Upper lobe of left lung (tissue), 6 donors: Measurements from ENCODE around the gene ADAT1. TPM values are rescaled to one million over a fixed set of nuclear protein-coding genes. Genes with fewer than 3 reads are reported as not detected.

Source experiments
- ATAC-seq, 2 donors: fragments of 200-7000 bp; cut with Tn5 transposase; one replicate each; pipeline ENCODE4 v1.9.1; 2022; ENCODE audit warnings: mild to moderate bottlenecking in 2 of 2, moderate library complexity in 2 of 2; ENCODE audit not compliant: low FRiP score in 2 of 2
- DNase-seq, 2 donors: peaks; one replicate each; pipeline ENCODE4 v3.0.0-alpha.2; 2019 to 2020
- H3K27ac ChIP-seq, 4 donors: fragments of 200-600 bp; sonication (generic); one replicate each; pipeline ENCODE4 v1.5.1; 2016 to 2019
- H3K27me3 ChIP-seq, 4 donors: fragments of 200-600 bp; sonication (generic); one replicate each; pipeline ENCODE4 v1.5.1; 2017 to 2019
- H3K36me3 ChIP-seq, 4 donors: fragments of 200-600 bp; sonication (generic); one replicate each; pipeline ENCODE4 v1.5.1; 2016 to 2019
- H3K4me1 ChIP-seq, 4 donors: fragments of 200-600 bp; sonication (generic); one replicate each; pipeline ENCODE4 v1.5.1; 2018 to 2019
- H3K4me3 ChIP-seq, 4 donors: fragments of 200-600 bp; sonication (generic); one replicate each; pipeline ENCODE4 v1.5.1; 2017 to 2019; ENCODE audit warnings: mild to moderate bottlenecking in 2 of 4, moderate library complexity in 1 of 4
- H3K9me3 ChIP-seq, 4 donors: fragments of 200-600 bp; sonication (generic); one replicate each; pipeline ENCODE4 v1.5.1; 2018 to 2019
- CTCF ChIP-seq, 6 experiments: fragments of 450-650 bp in 4 of 6; fragments of 200-600 bp in 2 of 6; sonication (generic) in 2 of 6; IDR thresholded peaks; one replicate each; pipeline ENCODE4 v1.5.1; 2016 to 2019; ENCODE audit warnings: antibody characterized with exemption in 6 of 6
- EP300 ChIP-seq, 4 donors: sonication (generic); formaldehyde crosslinking; IDR thresholded peaks; one replicate each; pipeline ENCODE4 v1.5.1; 2017; ENCODE audit warnings: antibody characterized with exemption in 4 of 4, control low read depth in 2 of 4
- POLR2A ChIP-seq, 4 donors: fragments of 450-650 bp; IDR thresholded peaks; one replicate each; pipeline ENCODE4 v1.5.1; 2016 to 2017; ENCODE audit warnings: antibody characterized with exemption in 4 of 4, mild to moderate bottlenecking in 2 of 4
- POLR2AphosphoS5 ChIP-seq, 2 donors: sonication (generic); formaldehyde crosslinking; IDR thresholded peaks; one replicate each; pipeline ENCODE4 v1.5.1; 2017; ENCODE audit warnings: antibody characterized with exemption in 2 of 2
- WGBS, 2 donors: methylation state at CpG; one replicate each; pipeline ENCODE4 v1.1.5; 2017 to 2018; 5-methylcytosine and 5-hydroxymethylcytosine counted together
- total RNA-seq, 6 donors: library from RNA; depleted of rRNA in 4 of 6; stranded (reverse); fragments of >200 nt in 4 of 6; gene quantifications; one replicate each; pipeline versions ENCODE4 v1.1.0 to v1.2.1, GENCODE V29; 2016 to 2021
- donor health status: DM: no; HTN: no; CAD: no; lungs with moderate emphysema.
- donor health status: DM: no; HTN: yes; CAD: no; lungs with severe emphysema.

ADAT1 gene
- total RNA-seq, result 10 to 100 TPM; 30.6 to 77.5 (median 46.7) TPM

- H3K4me3 ChIP-seq, result peak within 1 kb of the TSS; percentile 69 to 82 (median 78)
- no peaks in the 10 kb centered on the region for H3K27me3 ChIP-seq
- no peaks in the 10 kb centered on the region for H3K9me3 ChIP-seq
- peaks cover 0 to 40% (median 15%) of the 10 kb centered on the region in 4 donors for H3K36me3 ChIP-seq
- TF ChIP-seq POLR2A (IDR thresholded peaks at IDR 0.05), result peak in 3 of 4 donors; percentile 61 to 86 (median 81)
- peak in 1 of 6 experiments; percentile 6 for TF ChIP-seq CTCF (IDR thresholded peaks at IDR 0.05)
- no peak for TF ChIP-seq EP300 (IDR thresholded peaks at IDR 0.05)
- peak; percentile 93 to 94 for TF ChIP-seq POLR2AphosphoS5 (IDR thresholded peaks at IDR 0.05)
- DNase-seq (peak; percentile 97 to 99), ATAC-seq (peak; percentile 96 to 98)
- peak within 1 kb of the TSS; percentile 89 to 96 (median 93) for H3K27ac ChIP-seq
- 0% methylated on average over 23 to 44 of the region's 62 CpGs for WGBS, 2 donors
- peaks cover 15 to 23% (median 21%) of the 10 kb centered on the region in 4 donors for H3K4me1 ChIP-seq
Observed at GRCh38 chr16:75622761-75623605, at the start of gene ADAT1. ADAT1 (minus strand) TSS chr16:75623281; CDS start chr16:75620799, 2,482 bp downstream.

GRCh38 chr16:75667503-75667902 lies 44.4 kb upstream of the ADAT1 start:
- no peaks in the 10 kb centered on the region for H3K9me3 ChIP-seq
- DNase-seq (no peak), ATAC-seq (no peak)
- H3K36me3 ChIP-seq, result no peaks in the 10 kb centered on the region
- no peaks in the 10 kb centered on the region for H3K27me3 ChIP-seq
- no peak overlapping the region for H3K4me3 ChIP-seq
- no peaks in the 10 kb centered on the region for H3K4me1 ChIP-seq
- no peak overlapping the region for H3K27ac ChIP-seq
- TF ChIP-seq EP300 (IDR thresholded peaks at IDR 0.05) (no peak), POLR2AphosphoS5 (IDR thresholded peaks at IDR 0.05) (no peak), CTCF (IDR thresholded peaks at IDR 0.05) (no peak), POLR2A (IDR thresholded peaks at IDR 0.05) (no peak)

GRCh38 chr16:75660726-75661302 lies 37.7 kb upstream of the ADAT1 start:
- Histone ChIP-seq H3K27me3 (no peaks in the 10 kb centered on the region), H3K4me3 (no peak overlapping the region), H3K27ac (no peak overlapping the region), H3K4me1 (peaks cover 0 to 3% (median 0%) of the 10 kb centered on the region in 4 donors), H3K36me3 (peaks cover 24 to 49% (median 31%) of the 10 kb centered on the region in 4 donors), H3K9me3 (no peaks in the 10 kb centered on the region)
- ATAC-seq, result no peak
- TF ChIP-seq EP300 (IDR thresholded peaks at IDR 0.05) (no peak), CTCF (IDR thresholded peaks at IDR 0.05) (no peak), POLR2A (IDR thresholded peaks at IDR 0.05) (no peak), POLR2AphosphoS5 (IDR thresholded peaks at IDR 0.05) (no peak)
- WGBS, 2 donors, result 72 to 78% methylated on average over 4 of the region's 4 CpGs
- no peak for DNase-seq

GRCh38 chr16:75660321-75660720 lies 37.2 kb upstream of the ADAT1 start:
- ATAC-seq (no peak), DNase-seq (no peak)
- H3K4me1 ChIP-seq, result peaks cover 0 to 3% (median 0%) of the 10 kb centered on the region in 4 donors
- H3K36me3 ChIP-seq, result peaks cover 29 to 54% (median 36%) of the 10 kb centered on the region in 4 donors
- no peak overlapping the region for H3K27ac ChIP-seq
- no peak overlapping the region for H3K4me3 ChIP-seq
- no peaks in the 10 kb centered on the region for H3K9me3 ChIP-seq
- H3K27me3 ChIP-seq, result no peaks in the 10 kb centered on the region
- no peak for TF ChIP-seq CTCF (IDR thresholded peaks at IDR 0.05)
- no peak for TF ChIP-seq EP300 (IDR thresholded peaks at IDR 0.05)
- no peak for TF ChIP-seq POLR2A (IDR thresholded peaks at IDR 0.05)
- no peak for TF ChIP-seq POLR2AphosphoS5 (IDR thresholded peaks at IDR 0.05)
- 87 to 89% methylated on average over 6 of the region's 6 CpGs for WGBS, 2 donors
